GM23338 (cell line): Measurements from ENCODE around the gene HOXD8. TPM values are rescaled to one million over a fixed set of nuclear protein-coding genes. Genes with fewer than 3 reads are reported as not detected.

ENCODE experiments used
- ATAC-seq: fragments of 200-7000 bp; cut with Tn5 transposase; 3 replicates; pipeline ENCODE4 v1.9.1; 2020
- DNase-seq: peaks from one replicate; pipeline ENCODE4 v3.0.0-alpha.2; 2015; ENCODE audit warnings: low spot score
- H2AFZ ChIP-seq: fragments of 200-600 bp; sonication (generic); 2 replicates; pipeline ENCODE4 v1.8.0; 2016; ENCODE audit warnings: antibody characterized with exemption, mild to moderate bottlenecking, moderate library complexity
- H3F3A ChIP-seq: fragments of 200-600 bp; sonication (generic); replicated peaks from 2 replicates; pipeline ENCODE4 v1.8.0; 2017; ENCODE audit warnings: antibody characterized with exemption, mixed run types, low read depth
- H3K27ac ChIP-seq: fragments of 200-600 bp; sonication (generic); 2 replicates; pipeline ENCODE4 v1.6.1; 2016; ENCODE audit warnings: low read depth
- H3K27me3 ChIP-seq: fragments of 200-600 bp; sonication (generic); 2 replicates; pipeline ENCODE4 v1.8.0; 2016; ENCODE audit warnings: mild to moderate bottlenecking, mixed run types, moderate library complexity; ENCODE audit not compliant: insufficient read depth
- H3K36me3 ChIP-seq: fragments of 200-600 bp; sonication (generic); 2 replicates; pipeline ENCODE4 v1.8.0; 2016; ENCODE audit warnings: mild to moderate bottlenecking; ENCODE audit not compliant: insufficient read depth
- H3K4me1 ChIP-seq: fragments of 200-600 bp; sonication (generic); 2 replicates; pipeline ENCODE4 v1.8.0; 2016; ENCODE audit warnings: mild to moderate bottlenecking, moderate library complexity; ENCODE audit not compliant: insufficient read depth
- H3K4me2 ChIP-seq: fragments of 200-600 bp; sonication (generic); 2 replicates; pipeline ENCODE4 v1.7.1; 2017; ENCODE audit warnings: mixed run types
- H3K4me3 ChIP-seq: fragments of 200-600 bp; sonication (generic); 2 replicates; pipeline ENCODE4 v1.6.1; 2016; ENCODE audit warnings: mixed run types
- H3K79me2 ChIP-seq: fragments of 200-600 bp; sonication (generic); replicated peaks from 2 replicates; pipeline ENCODE4 v1.8.0; 2017; ENCODE audit warnings: mild to moderate bottlenecking; ENCODE audit not compliant: insufficient read depth
- H3K9me2 ChIP-seq: fragments of 200-600 bp; sonication (generic); 2 replicates; pipeline ENCODE4 v1.8.0; 2017; ENCODE audit not compliant: insufficient read depth
- H4K20me1 ChIP-seq: fragments of 200-600 bp; sonication (generic); replicated peaks from 2 replicates; pipeline ENCODE4 v1.8.0; 2017; ENCODE audit warnings: mild to moderate bottlenecking; ENCODE audit not compliant: insufficient read depth
- H3K27ac Mint-ChIP-seq: 2 replicates; pipeline ENCODE4 v1.8.0; 2020; ENCODE audit warnings: inconsistent platforms, mild to moderate bottlenecking, moderate library complexity, mixed read lengths
- H3K27me3 Mint-ChIP-seq: 3 replicates; pipeline ENCODE4 v1.8.0; 2022; ENCODE audit warnings: low read depth, mild to moderate bottlenecking, moderate library complexity, mixed read lengths, inconsistent platforms; ENCODE audit not compliant: insufficient read depth, poor library complexity
- H3K36me3 Mint-ChIP-seq: 3 replicates; pipeline ENCODE4 v1.8.0; 2021; ENCODE audit warnings: low read depth, mild to moderate bottlenecking, inconsistent platforms, moderate library complexity, mixed read lengths
- H3K4me1 Mint-ChIP-seq: 3 replicates; pipeline ENCODE4 v1.8.0; 2020; ENCODE audit warnings: mild to moderate bottlenecking, inconsistent platforms, mixed read lengths
- H3K4me3 Mint-ChIP-seq: 3 replicates; pipeline ENCODE4 v1.8.0; 2021; ENCODE audit warnings: moderate library complexity, mild to moderate bottlenecking, inconsistent platforms, mixed read lengths
- H3K9me3 Mint-ChIP-seq: 3 replicates; pipeline ENCODE4 v1.8.0; 2020; ENCODE audit warnings: moderate library complexity, mild to moderate bottlenecking, inconsistent platforms, mixed read lengths
- EZH2 ChIP-seq: fragments of 200-600 bp; sonication (generic); IDR thresholded peaks from one replicate; pipeline ENCODE4 v1.8.0; 2017; ENCODE audit warnings: antibody characterized with exemption, mild to moderate bottlenecking, low read depth; ENCODE audit not compliant: unreplicated experiment
- EZH2phosphoT487 ChIP-seq: fragments of 200-600 bp; sonication (generic); IDR thresholded peaks from one replicate; pipeline ENCODE4 v1.8.1; 2018; ENCODE audit warnings: antibody characterized with exemption; ENCODE audit not compliant: unreplicated experiment
- JUNB ChIP-seq: IDR thresholded peaks from one replicate; pipeline ENCODE4 v1.6.1; 2016; ENCODE audit warnings: antibody characterized with exemption; ENCODE audit not compliant: unreplicated experiment
- NANOG ChIP-seq: IDR thresholded peaks from 2 replicates; pipeline ENCODE4 v1.6.1; 2016; ENCODE audit warnings: antibody characterized with exemption, borderline replicate concordance
- ZNF114 ChIP-seq: fragments of 250-450 bp; sonication (Bioruptor Pico); IDR thresholded peaks from 2 replicates; pipeline ENCODE4 v1.5.0; 2020; ENCODE audit warnings: mild to moderate bottlenecking, moderate library complexity
- ZNF331 ChIP-seq: fragments of 250-450 bp; sonication (Bioruptor Pico); IDR thresholded peaks from 2 replicates; pipeline ENCODE4 v1.5.0; 2020; ENCODE audit warnings: low read depth, mild to moderate bottlenecking, moderate library complexity
- polyA plus RNA-seq: library from polyadenylated mRNA; unstranded; fragments of >200 nt; fragmentation: Nextera tagmentation; extraction: Ambion mirVana; gene quantifications from 2 replicates; pipeline ENCODE4 v1.2.1, GENCODE V29; 2016
- total RNA-seq: library from RNA; depleted of rRNA; stranded (reverse); fragments of >200 nt; shearing (Covaris generic); gene quantifications from 2 replicates; pipeline ENCODE4 v1.2.3, GENCODE V29; 2014
- TF ChIP-seq, protein P1 (sequence below): IDR thresholded peaks from 2 replicates; pipeline ENCODE4 v1.6.1; 2016; ENCODE audit warnings: antibody characterized with exemption
- TF ChIP-seq, protein P2 (sequence below): IDR thresholded peaks from one replicate; pipeline ENCODE4 v1.6.1; 2018; ENCODE audit warnings: antibody characterized with exemption; ENCODE audit not compliant: unreplicated experiment

The HOXD8 gene
- total and polyA plus RNA-seq, 2 experiments from 2014 or later: not detected

DNA sequence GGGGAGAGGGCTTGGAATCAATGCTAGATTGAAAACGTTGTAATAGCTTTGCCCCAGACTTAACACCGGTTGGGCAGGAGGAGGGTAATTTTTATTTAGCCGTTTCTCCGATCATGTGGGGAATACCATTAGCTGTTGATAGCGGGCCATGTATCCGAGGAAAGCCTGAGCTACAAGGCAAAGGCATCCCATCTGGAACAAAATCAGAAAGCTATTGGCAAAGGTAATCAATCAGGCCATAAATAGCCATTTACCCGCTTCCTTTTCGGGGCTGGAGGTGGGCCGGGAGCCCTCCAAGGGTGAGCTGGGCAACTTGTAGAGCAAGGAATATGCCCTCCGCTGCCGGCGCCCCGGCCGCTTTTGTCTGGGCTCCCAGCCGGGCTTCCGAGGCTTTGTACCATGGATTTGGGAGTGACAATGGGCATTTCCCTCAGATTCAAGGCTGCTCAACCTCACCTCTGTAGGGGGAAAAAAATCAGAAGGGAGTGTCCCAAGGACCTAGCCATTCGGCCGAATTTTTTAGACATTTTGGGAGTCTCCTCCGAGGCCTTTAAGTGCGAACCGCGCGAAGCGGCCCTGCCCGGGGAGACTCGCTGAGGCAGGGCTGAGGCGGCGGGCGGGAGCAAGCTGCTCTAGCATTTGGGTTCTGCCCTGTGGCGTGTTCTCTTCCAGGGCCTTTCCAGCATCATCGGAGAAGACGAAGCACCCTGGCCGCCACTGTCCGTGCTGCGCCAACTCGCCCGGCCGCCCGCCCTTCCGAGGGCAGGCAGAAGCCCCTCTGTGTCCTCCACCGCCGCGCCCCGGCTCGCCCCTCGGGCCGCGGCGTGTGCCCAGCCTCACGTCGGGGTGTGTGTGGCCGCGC lies 8.1 kb upstream of the HOXD8 start:
- peaks cover 99% of the 10 kb centered on the region for H3K27me3 Mint-ChIP-seq
- Histone ChIP-seq H3K27ac (no peak overlapping the region), H2AFZ (no peak overlapping the region), H3K4me2 (peak overlapping the region; percentile 76), H3K4me3 (peak overlapping the region; percentile 53), H3K79me2 (no peaks in the 10 kb centered on the region), H3K4me1 (peaks cover 13% of the 10 kb centered on the region), H3K9me2 (no peaks in the 10 kb centered on the region), H3K27me3 (peaks cover 100% of the 10 kb centered on the region), H3K36me3 (no peaks in the 10 kb centered on the region), H3F3A (peaks cover 36% of the 10 kb centered on the region; the same call in 1 of the 2 replicates), H4K20me1 (peaks cover 30% of the 10 kb centered on the region)
- TF ChIP-seq ZNF114 (CRISPR knock-in tag) (no peak), EZH2 (peak; percentile 90), EZH2phosphoT487 (peak; percentile 85)
- ATAC-seq (peak; percentile 12), DNase-seq (no peak)
- H3K9me3 Mint-ChIP-seq: peaks cover 24% of the 10 kb centered on the region
- peaks cover 8% of the 10 kb centered on the region; the same call in 2 of the 3 replicates for H3K36me3 Mint-ChIP-seq
- no peak overlapping the region for H3K27ac Mint-ChIP-seq
- H3K4me1 Mint-ChIP-seq: peaks cover 10% of the 10 kb centered on the region
- H3K4me3 Mint-ChIP-seq: no peak overlapping the region

DNA sequence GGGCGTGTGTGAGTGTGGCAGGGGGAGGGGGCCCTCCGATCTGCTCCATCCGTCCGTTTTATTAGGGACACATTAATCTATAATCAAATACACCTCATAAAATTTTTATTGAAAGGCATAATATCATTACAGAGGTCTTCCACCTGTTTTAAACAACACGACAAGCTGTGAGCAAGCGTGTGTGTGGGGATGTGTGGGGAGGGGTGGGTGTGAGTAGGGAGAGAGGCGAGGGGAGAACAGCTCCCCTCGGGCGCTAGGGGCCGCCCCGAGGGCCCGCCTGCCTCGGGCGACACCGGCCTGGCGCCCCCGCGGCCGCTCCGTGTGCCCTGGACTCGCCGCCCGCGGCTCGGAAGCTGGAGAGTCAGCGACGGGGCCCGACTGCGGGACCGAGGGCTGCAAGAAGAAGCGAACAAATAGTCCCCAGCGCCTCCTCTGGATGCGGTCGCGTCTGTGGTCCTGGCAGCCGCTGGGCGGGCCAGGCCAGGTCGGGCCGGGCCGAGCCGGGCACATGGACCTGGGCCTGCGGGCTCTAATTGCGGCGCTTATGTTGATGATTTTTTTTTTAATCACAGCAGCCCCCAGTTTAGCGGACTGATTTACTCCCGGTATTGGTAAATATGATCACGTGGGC lies 7.3 kb upstream of the HOXD8 start:
- H3K27ac Mint-ChIP-seq: no peak overlapping the region
- no peaks in the 10 kb centered on the region for H3K36me3 ChIP-seq
- no peak overlapping the region for H3K27ac ChIP-seq
- H3K4me1 Mint-ChIP-seq: peaks cover 12% of the 10 kb centered on the region
- no peak for DNase-seq
- peaks cover 13% of the 10 kb centered on the region for H3K4me1 ChIP-seq
- peaks cover 38% of the 10 kb centered on the region; the same call in 1 of the 2 replicates for H3F3A ChIP-seq
- peak overlapping the region; percentile 64 for H3K4me3 Mint-ChIP-seq
- H3K79me2 ChIP-seq: no peaks in the 10 kb centered on the region
- H3K9me3 Mint-ChIP-seq: peaks cover 16% of the 10 kb centered on the region
- H3K4me2 ChIP-seq: peak overlapping the region; percentile 76
- ATAC-seq: peak; percentile 29
- H3K36me3 Mint-ChIP-seq: peaks cover 3% of the 10 kb centered on the region; the same call in 1 of the 3 replicates
- H3K4me3 ChIP-seq: peak overlapping the region; percentile 53
- peaks cover 100% of the 10 kb centered on the region for H3K27me3 ChIP-seq
- H4K20me1 ChIP-seq: peaks cover 31% of the 10 kb centered on the region
- peaks cover 99% of the 10 kb centered on the region for H3K27me3 Mint-ChIP-seq
- H3K9me2 ChIP-seq: no peaks in the 10 kb centered on the region
- peak overlapping the region; percentile 66; the same call in 1 of the 2 replicates for H2AFZ ChIP-seq
- TF ChIP-seq ZNF331 (CRISPR knock-in tag) (no peak), JUNB (no peak), NANOG (no peak), EZH2 (peak; percentile 50), EZH2phosphoT487 (peak; percentile 12)
- TF ChIP-seq, protein P1, sequence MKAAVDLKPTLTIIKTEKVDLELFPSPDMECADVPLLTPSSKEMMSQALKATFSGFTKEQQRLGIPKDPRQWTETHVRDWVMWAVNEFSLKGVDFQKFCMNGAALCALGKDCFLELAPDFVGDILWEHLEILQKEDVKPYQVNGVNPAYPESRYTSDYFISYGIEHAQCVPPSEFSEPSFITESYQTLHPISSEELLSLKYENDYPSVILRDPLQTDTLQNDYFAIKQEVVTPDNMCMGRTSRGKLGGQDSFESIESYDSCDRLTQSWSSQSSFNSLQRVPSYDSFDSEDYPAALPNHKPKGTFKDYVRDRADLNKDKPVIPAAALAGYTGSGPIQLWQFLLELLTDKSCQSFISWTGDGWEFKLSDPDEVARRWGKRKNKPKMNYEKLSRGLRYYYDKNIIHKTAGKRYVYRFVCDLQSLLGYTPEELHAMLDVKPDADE: no peak
- TF ChIP-seq, protein P2, sequence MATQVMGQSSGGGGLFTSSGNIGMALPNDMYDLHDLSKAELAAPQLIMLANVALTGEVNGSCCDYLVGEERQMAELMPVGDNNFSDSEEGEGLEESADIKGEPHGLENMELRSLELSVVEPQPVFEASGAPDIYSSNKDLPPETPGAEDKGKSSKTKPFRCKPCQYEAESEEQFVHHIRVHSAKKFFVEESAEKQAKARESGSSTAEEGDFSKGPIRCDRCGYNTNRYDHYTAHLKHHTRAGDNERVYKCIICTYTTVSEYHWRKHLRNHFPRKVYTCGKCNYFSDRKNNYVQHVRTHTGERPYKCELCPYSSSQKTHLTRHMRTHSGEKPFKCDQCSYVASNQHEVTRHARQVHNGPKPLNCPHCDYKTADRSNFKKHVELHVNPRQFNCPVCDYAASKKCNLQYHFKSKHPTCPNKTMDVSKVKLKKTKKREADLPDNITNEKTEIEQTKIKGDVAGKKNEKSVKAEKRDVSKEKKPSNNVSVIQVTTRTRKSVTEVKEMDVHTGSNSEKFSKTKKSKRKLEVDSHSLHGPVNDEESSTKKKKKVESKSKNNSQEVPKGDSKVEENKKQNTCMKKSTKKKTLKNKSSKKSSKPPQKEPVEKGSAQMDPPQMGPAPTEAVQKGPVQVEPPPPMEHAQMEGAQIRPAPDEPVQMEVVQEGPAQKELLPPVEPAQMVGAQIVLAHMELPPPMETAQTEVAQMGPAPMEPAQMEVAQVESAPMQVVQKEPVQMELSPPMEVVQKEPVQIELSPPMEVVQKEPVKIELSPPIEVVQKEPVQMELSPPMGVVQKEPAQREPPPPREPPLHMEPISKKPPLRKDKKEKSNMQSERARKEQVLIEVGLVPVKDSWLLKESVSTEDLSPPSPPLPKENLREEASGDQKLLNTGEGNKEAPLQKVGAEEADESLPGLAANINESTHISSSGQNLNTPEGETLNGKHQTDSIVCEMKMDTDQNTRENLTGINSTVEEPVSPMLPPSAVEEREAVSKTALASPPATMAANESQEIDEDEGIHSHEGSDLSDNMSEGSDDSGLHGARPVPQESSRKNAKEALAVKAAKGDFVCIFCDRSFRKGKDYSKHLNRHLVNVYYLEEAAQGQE: no peak
